GM20431 (cell line): Measurements from ENCODE around the gene BMPR2.
"Not testable (repeated sequence)": the region's sequence is repeated elsewhere in the genome, so short reads cannot be mapped to it uniquely, and the experiment has no call there.

ENCODE experiments used
- in situ Hi-C: fragments of 300-500 bp; cut with MseI, MboI; formaldehyde crosslinking; loops from one replicate; pipeline ENCODE4 v1.15.0; 2020; ENCODE audit warnings: low sequenced_read_pairs; ENCODE audit not compliant: unreplicated experiment

The BMPR2 gene

GRCh38 chr2:202444000-202444399, 67.9 kb downstream of the BMPR2 start:
- in situ Hi-C loops = no loop called here

GRCh38 chr2:202449344-202449743, 73.2 kb downstream of the BMPR2 start:
- in situ Hi-C loops = no loop called here

- in situ Hi-C loops = no loop called here
These were observed 74.7 kb downstream of the BMPR2 start for GRCh38 chr2:202450785-202451184.

- in situ Hi-C loops = no loop called here
These were observed 76.6 kb downstream of the BMPR2 start for GRCh38 chr2:202452744-202453143.

- in situ Hi-C loops = no loop called here
These were observed 78.4 kb downstream of the BMPR2 start for GRCh38 chr2:202454536-202454935.

- in situ Hi-C loops = no loop called here
These were observed 79.0 kb downstream of the BMPR2 start for GRCh38 chr2:202455114-202455513.

- in situ Hi-C loops = no loop called here
These were observed 84.0 kb downstream of the BMPR2 start for GRCh38 chr2:202460119-202460518.

GRCh38 chr2:202479090-202479489, 103.0 kb downstream of the BMPR2 start:
- in situ Hi-C loops = no loop called here

GRCh38 chr2:202479610-202480009, 103.5 kb downstream of the BMPR2 start:
- in situ Hi-C loops = no loop called here

- in situ Hi-C loops = no loop called here
These were observed 110.2 kb downstream of the BMPR2 start for GRCh38 chr2:202486351-202486750.

GRCh38 chr2:202488671-202489070, 112.5 kb downstream of the BMPR2 start:
- in situ Hi-C loops = no loop called here

- in situ Hi-C loops = no loop called here
These were observed 114.4 kb downstream of the BMPR2 start for GRCh38 chr2:202490479-202490878.

- in situ Hi-C loops = no loop called here
These were observed 115.4 kb downstream of the BMPR2 start for GRCh38 chr2:202491514-202491913.

- in situ Hi-C loops = no loop called here
These were observed 118.4 kb downstream of the BMPR2 start for GRCh38 chr2:202494300-202495229.

GRCh38 chr2:202495230-202495604, 119.1 kb downstream of the BMPR2 start:
- in situ Hi-C loops = no loop called here

- in situ Hi-C loops = not testable (repeated sequence)
These were observed 120.8 kb downstream of the BMPR2 start for GRCh38 chr2:202496835-202497472.

GRCh38 chr2:202497473-202497866, 121.3 kb downstream of the BMPR2 start:
- in situ Hi-C loops = not testable (repeated sequence)

- in situ Hi-C loops = not testable (repeated sequence)
These were observed 123.7 kb downstream of the BMPR2 start for GRCh38 chr2:202499841-202500240.

- in situ Hi-C loops = not testable (repeated sequence)
These were observed 127.1 kb downstream of the BMPR2 start for GRCh38 chr2:202503276-202503675.

GRCh38 chr2:202508686-202509085, 132.6 kb downstream of the BMPR2 start:
- in situ Hi-C loops = no loop called here

- in situ Hi-C loops = no loop called here
These were observed 134.8 kb downstream of the BMPR2 start for GRCh38 chr2:202510911-202511310.
